ENCODE results near the gene WLS.

- no peak for TF ChIP-seq BHLHE40 (IDR thresholded peaks at IDR 0.05; ENCODE audit: borderline replicate concordance)
- no peak for TF ChIP-seq FOXM1 (IDR thresholded peaks at IDR 0.05; ENCODE audit: borderline replicate concordance)
- TF ChIP-seq TARDBP (IDR thresholded peaks at IDR 0.05) = no peak
These were observed 150.5 kb downstream of the WLS start for GRCh38 chr1:68081775-68082283.

Measured in HEK293T (cell line).